ENCODE data around the gene RB1. TPM values are rescaled to one million over a fixed set of nuclear protein-coding genes. Genes with fewer than 3 reads are reported as not detected.

Gene RB1
- total RNA-seq, 1 donor from 2014 or later, result 33.1 TPM

GRCh38 chr13:48491423-48492095, 188.0 kb downstream of the RB1 start:
- intact Hi-C loops (cut with micrococcal nuclease), result loop anchor here (1.0 to 5.0 kb wide), 11 partner anchors 14 to 961 kb away; partner anchors contain the start of genes CYSLTR2, FNDC3A, MED4 and NUDT15

GRCh38 chr13:48492096-48492440, 188.5 kb downstream of the RB1 start:
- intact Hi-C loops (cut with micrococcal nuclease), result loop anchor here (1.0 to 5.0 kb wide), 11 partner anchors 13 to 960 kb away; partner anchors contain the start of genes CYSLTR2, FNDC3A, MED4 and NUDT15

- intact Hi-C loops (cut with micrococcal nuclease), result loop anchor here (1.0 to 5.0 kb wide), 11 partner anchors 13 to 960 kb away; partner anchors contain the start of genes CYSLTR2, FNDC3A, MED4 and NUDT15
These were observed 189.0 kb downstream of the RB1 start for GRCh38 chr13:48492470-48493065.

- intact Hi-C loops (cut with micrococcal nuclease), result loop anchor here (2.0 to 5.0 kb wide), 4 partner anchors 188 to 959 kb away; partner anchors contain the start of genes FNDC3A and NUDT15
These were observed 189.7 kb downstream of the RB1 start for GRCh38 chr13:48493066-48493765.

- intact Hi-C loops (cut with micrococcal nuclease), result loop anchor here (2.0 to 5.0 kb wide), 4 partner anchors 189 to 958 kb away; partner anchors contain the start of genes FNDC3A and NUDT15
These were observed 190.3 kb downstream of the RB1 start for GRCh38 chr13:48493851-48494250.

GRCh38 chr13:48494874-48495273, 191.3 kb downstream of the RB1 start:
- intact Hi-C loops (cut with micrococcal nuclease), result loop anchor here (5.0 kb wide), 3 partner anchors 458 to 957 kb away; partner anchors contain the start of genes FNDC3A and NUDT15

- intact Hi-C loops (cut with micrococcal nuclease), result loop anchor here (1.0 kb wide), 2 partner anchors 9 to 66 kb away; no protein-coding TSS in a partner anchor
These were observed 193.0 kb downstream of the RB1 start for GRCh38 chr13:48496271-48497161.

- intact Hi-C loops (cut with micrococcal nuclease), result loop anchor here (1.0 kb wide), 2 partner anchors 8 to 65 kb away; no protein-coding TSS in a partner anchor
These were observed 194.1 kb downstream of the RB1 start for GRCh38 chr13:48497669-48498068.

- intact Hi-C loops (cut with micrococcal nuclease), result no loop called here
These were observed 197.2 kb downstream of the RB1 start for GRCh38 chr13:48500652-48501197.

GRCh38 chr13:48501705-48502104, 198.2 kb downstream of the RB1 start:
- intact Hi-C loops (cut with micrococcal nuclease), result no loop called here

- intact Hi-C loops (cut with micrococcal nuclease), result no loop called here
These were observed 199.2 kb downstream of the RB1 start for GRCh38 chr13:48502601-48503319.

- intact Hi-C loops (cut with micrococcal nuclease), result loop anchor here (1.0 to 2.0 kb wide), 10 partner anchors 7 to 272 kb away; partner anchors contain the start of genes CYSLTR2, ITM2B and RB1
These were observed 201.1 kb downstream of the RB1 start for GRCh38 chr13:48504606-48505005.

GRCh38 chr13:48505012-48505411, 201.5 kb downstream of the RB1 start:
- intact Hi-C loops (cut with micrococcal nuclease), result loop anchor here (1.0 to 2.0 kb wide), 10 partner anchors 8 to 272 kb away; partner anchors contain the start of genes CYSLTR2, ITM2B and RB1

GRCh38 chr13:48505597-48506091, 202.1 kb downstream of the RB1 start:
- intact Hi-C loops (cut with micrococcal nuclease), result loop anchor here (1.0 to 2.0 kb wide), 10 partner anchors 8 to 273 kb away; partner anchors contain the start of genes CYSLTR2, ITM2B and RB1

- intact Hi-C loops (cut with micrococcal nuclease), result no loop called here
These were observed 202.6 kb downstream of the RB1 start for GRCh38 chr13:48506092-48506701.

- intact Hi-C loops (cut with micrococcal nuclease), result no loop called here
These were observed 203.5 kb downstream of the RB1 start for GRCh38 chr13:48507021-48507420.

- intact Hi-C loops (cut with micrococcal nuclease), result no loop called here
These were observed 204.5 kb downstream of the RB1 start for GRCh38 chr13:48508011-48508410.

GRCh38 chr13:48510698-48511097, 207.1 kb downstream of the RB1 start:
- intact Hi-C loops (cut with micrococcal nuclease), result no loop called here

Measured in T-helper 1 cell treated with Interleukin-12 subunit alpha and Interleukin-12 subunit beta and Interleukin-4 antibody, amounts not matched to agents 30 ng/mL and 1 ng/mL, for 36 hours (primary cell).